ENCODE measurements around the gene B9D1. TPM values are rescaled to one million over a fixed set of nuclear protein-coding genes. Genes with fewer than 3 reads are reported as not detected.

The B9D1 gene
- total RNA-seq, 1 experiment from 2014 or later = 11.5 TPM

DNA sequence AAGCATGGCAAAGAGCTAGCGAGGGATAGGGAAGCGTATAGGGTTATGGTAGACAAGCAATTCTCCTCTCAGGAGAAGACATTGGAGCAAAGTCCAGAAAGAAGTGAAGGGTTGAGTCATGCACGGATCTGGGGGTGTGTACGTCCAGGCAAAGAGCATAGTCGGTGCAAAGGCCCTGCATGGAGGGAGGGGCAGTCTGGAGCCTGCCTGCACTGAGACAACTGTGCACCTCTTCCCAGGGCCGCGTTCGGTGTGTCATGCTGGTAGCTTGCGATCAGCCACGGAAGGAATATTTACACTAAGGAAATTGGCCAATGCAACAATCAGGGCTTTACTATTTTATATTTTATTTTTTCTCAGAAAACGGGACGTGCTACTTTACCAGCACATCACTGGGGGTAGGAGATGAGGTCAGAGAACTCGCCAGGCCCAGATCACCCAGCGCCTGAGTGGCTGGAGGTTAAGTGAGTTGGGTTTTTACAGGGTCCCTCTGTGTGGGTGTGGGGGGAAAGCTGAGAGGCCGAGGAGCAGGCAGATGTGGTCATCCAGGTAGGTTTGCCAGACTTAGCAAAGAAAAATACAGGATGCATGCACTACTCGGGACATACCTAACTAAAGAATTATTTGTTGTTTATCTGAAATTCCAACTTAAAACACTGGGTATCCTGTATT, 6.7 kb upstream of the B9D1 start:
- peak in 1 of 2 experiments; percentile 35 for DNase-seq

DNA sequence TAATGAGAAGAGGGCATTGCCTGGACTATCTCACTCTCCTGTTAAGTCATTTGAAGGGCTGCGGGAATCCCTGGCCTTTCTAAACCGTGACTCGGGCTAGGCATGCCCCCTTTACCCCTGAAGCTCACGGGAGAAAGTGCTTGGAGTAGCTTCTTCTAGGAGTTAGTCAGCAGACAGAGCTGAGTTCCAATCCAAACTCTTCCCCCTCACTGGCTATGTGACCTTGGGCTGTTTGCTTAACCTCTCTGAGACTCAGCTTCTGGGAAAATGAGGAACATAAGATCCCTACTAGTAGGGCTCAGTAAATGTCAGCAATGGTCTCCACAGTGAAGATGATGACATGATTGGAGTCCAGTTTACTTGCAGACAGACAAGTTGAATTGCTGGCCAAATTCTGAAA, 5.7 kb upstream of the B9D1 start:
- TF ChIP-seq, protein P1, sequence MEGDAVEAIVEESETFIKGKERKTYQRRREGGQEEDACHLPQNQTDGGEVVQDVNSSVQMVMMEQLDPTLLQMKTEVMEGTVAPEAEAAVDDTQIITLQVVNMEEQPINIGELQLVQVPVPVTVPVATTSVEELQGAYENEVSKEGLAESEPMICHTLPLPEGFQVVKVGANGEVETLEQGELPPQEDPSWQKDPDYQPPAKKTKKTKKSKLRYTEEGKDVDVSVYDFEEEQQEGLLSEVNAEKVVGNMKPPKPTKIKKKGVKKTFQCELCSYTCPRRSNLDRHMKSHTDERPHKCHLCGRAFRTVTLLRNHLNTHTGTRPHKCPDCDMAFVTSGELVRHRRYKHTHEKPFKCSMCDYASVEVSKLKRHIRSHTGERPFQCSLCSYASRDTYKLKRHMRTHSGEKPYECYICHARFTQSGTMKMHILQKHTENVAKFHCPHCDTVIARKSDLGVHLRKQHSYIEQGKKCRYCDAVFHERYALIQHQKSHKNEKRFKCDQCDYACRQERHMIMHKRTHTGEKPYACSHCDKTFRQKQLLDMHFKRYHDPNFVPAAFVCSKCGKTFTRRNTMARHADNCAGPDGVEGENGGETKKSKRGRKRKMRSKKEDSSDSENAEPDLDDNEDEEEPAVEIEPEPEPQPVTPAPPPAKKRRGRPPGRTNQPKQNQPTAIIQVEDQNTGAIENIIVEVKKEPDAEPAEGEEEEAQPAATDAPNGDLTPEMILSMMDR (IDR thresholded peaks at IDR 0.05; ENCODE audit: insufficient read depth in 1 of 2, low read depth in 1 of 2, low read length in 1 of 2, severe bottlenecking in 1 of 2, unreplicated experiment in 1 of 2) = no peak
- ChIA-PET POLR2A (no interaction called here), CTCF (interaction anchor here (1.0 kb wide), 1 partner anchor 10 kb away, joined by 3 read pairs; the partner anchor contains the start of gene MAPK7)
- no TSS peak for BruUV-seq (replicated peaks)
- no peak overlapping the region for H3K4me3 Mint-ChIP-seq (ENCODE audit: unreplicated experiment)
- no peak overlapping the region for H3K27ac Mint-ChIP-seq (ENCODE audit: unreplicated experiment)
- H3K9me3 Mint-ChIP-seq (ENCODE audit: unreplicated experiment) = no peaks in the 10 kb centered on the region
- no peak overlapping the region for H3K4me3 ChIP-seq (ENCODE audit: low read depth, low read length)
- intact Hi-C loops (cut with micrococcal nuclease; ENCODE audit: unreplicated experiment) = no loop called here
- H3K27me3 ChIP-seq (replicated peaks; ENCODE audit: control insufficient read depth, insufficient read depth, low read length) = no peaks in the 10 kb centered on the region
- H3K9me3 ChIP-seq = no peaks in the 10 kb centered on the region
- peak in 1 of 2 experiments; percentile 11 for DNase-seq
- H3K36me3 ChIP-seq (ENCODE audit: control insufficient read depth, insufficient read depth, low read length) = no peaks in the 10 kb centered on the region
- H3K27me3 Mint-ChIP-seq (ENCODE audit: insufficient read depth, unreplicated experiment) = no peaks in the 10 kb centered on the region
- H3K4me1 Mint-ChIP-seq (ENCODE audit: low read depth, unreplicated experiment) = peaks cover 6% of the 10 kb centered on the region
- H3K36me3 Mint-ChIP-seq (ENCODE audit: insufficient read depth, unreplicated experiment) = no peaks in the 10 kb centered on the region
- H3K4me1 ChIP-seq = peaks cover 8% of the 10 kb centered on the region

More for the DNA sequence above, 6.7 kb upstream of the B9D1 start:
- TF ChIP-seq, protein P1 (IDR thresholded peaks at IDR 0.05; ENCODE audit: insufficient read depth in 1 of 2, low read depth in 1 of 2, low read length in 1 of 2, severe bottlenecking in 1 of 2, unreplicated experiment in 1 of 2) = no peak
- no peaks in the 10 kb centered on the region for H3K27me3 Mint-ChIP-seq (ENCODE audit: insufficient read depth, unreplicated experiment)
- no TSS peak for BruUV-seq (replicated peaks)
- no peaks in the 10 kb centered on the region for H3K9me3 Mint-ChIP-seq (ENCODE audit: unreplicated experiment)
- ChIA-PET POLR2A (no interaction called here), CTCF (no interaction called here)
- Histone ChIP-seq H3K36me3 (ENCODE audit: control insufficient read depth, insufficient read depth, low read length) (no peaks in the 10 kb centered on the region), H3K27me3 (replicated peaks; ENCODE audit: control insufficient read depth, insufficient read depth, low read length) (no peaks in the 10 kb centered on the region), H3K9me3 (no peaks in the 10 kb centered on the region), H3K4me1 (peaks cover 5% of the 10 kb centered on the region), H3K4me3 (ENCODE audit: low read depth, low read length) (no peak overlapping the region)
- no peak overlapping the region for H3K4me3 Mint-ChIP-seq (ENCODE audit: unreplicated experiment)
- no peaks in the 10 kb centered on the region for H3K36me3 Mint-ChIP-seq (ENCODE audit: insufficient read depth, unreplicated experiment)
- peaks cover 6% of the 10 kb centered on the region for H3K4me1 Mint-ChIP-seq (ENCODE audit: low read depth, unreplicated experiment)
- intact Hi-C loops (cut with micrococcal nuclease; ENCODE audit: unreplicated experiment) = no loop called here
- H3K27ac Mint-ChIP-seq (ENCODE audit: unreplicated experiment) = no peak overlapping the region

DNA sequence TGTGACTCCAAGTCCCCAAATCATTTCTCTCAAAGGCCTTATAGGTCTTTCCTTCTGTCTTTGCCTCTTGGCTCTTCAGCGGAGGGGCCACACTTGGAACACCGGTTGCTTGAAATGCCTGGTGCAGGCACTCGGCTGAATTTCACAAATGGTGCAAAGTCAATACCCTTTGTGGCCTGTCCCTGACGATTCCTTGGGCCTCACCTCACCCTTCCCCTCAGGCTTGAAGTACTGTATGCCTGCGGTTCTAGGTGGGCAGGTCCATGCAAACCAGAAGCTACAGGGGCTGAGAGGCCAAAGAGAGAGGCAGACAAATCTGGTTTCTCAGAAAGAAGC, 4.1 kb upstream of the B9D1 start:
- Mint-ChIP-seq H3K27ac (ENCODE audit: unreplicated experiment) (no peak overlapping the region), H3K4me3 (ENCODE audit: unreplicated experiment) (no peak overlapping the region), H3K27me3 (ENCODE audit: insufficient read depth, unreplicated experiment) (no peaks in the 10 kb centered on the region), H3K4me1 (ENCODE audit: low read depth, unreplicated experiment) (peaks cover 6% of the 10 kb centered on the region), H3K36me3 (ENCODE audit: insufficient read depth, unreplicated experiment) (no peaks in the 10 kb centered on the region), H3K9me3 (ENCODE audit: unreplicated experiment) (no peaks in the 10 kb centered on the region)
- ChIA-PET POLR2A (no interaction called here), CTCF (no interaction called here)
- Histone ChIP-seq H3K36me3 (ENCODE audit: control insufficient read depth, insufficient read depth, low read length) (no peaks in the 10 kb centered on the region), H3K4me1 (peaks cover 11% of the 10 kb centered on the region), H3K27me3 (replicated peaks; ENCODE audit: control insufficient read depth, insufficient read depth, low read length) (no peaks in the 10 kb centered on the region), H3K4me3 (ENCODE audit: low read depth, low read length) (no peak overlapping the region), H3K9me3 (no peaks in the 10 kb centered on the region)
- no peak for DNase-seq
- intact Hi-C loops (cut with micrococcal nuclease; ENCODE audit: unreplicated experiment) = no loop called here
- TF ChIP-seq, protein P1 (IDR thresholded peaks at IDR 0.05; ENCODE audit: insufficient read depth in 1 of 2, low read depth in 1 of 2, low read length in 1 of 2, severe bottlenecking in 1 of 2, unreplicated experiment in 1 of 2) = no peak
- no TSS peak for BruUV-seq (replicated peaks)

All from Caco-2 (cell line).